Measurements from ENCODE around the gene TTC36. TPM values are rescaled to one million over a fixed set of nuclear protein-coding genes. Genes with fewer than 3 reads are reported as not detected.
"Not testable (repeated sequence)": the region's sequence is repeated elsewhere in the genome, so short reads cannot be mapped to it uniquely, and the experiment has no call there.

TTC36 gene, protein sequence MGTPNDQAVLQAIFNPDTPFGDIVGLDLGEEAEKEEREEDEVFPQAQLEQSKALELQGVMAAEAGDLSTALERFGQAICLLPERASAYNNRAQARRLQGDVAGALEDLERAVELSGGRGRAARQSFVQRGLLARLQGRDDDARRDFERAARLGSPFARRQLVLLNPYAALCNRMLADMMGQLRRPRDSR
- not detected in 2 replicates for total RNA-seq (2014; rRNA removed; shearing (Covaris generic))
- polyA plus RNA-seq (2014; cell fraction: nucleus; rRNA removed) = not detected in 2 replicates

DNA sequence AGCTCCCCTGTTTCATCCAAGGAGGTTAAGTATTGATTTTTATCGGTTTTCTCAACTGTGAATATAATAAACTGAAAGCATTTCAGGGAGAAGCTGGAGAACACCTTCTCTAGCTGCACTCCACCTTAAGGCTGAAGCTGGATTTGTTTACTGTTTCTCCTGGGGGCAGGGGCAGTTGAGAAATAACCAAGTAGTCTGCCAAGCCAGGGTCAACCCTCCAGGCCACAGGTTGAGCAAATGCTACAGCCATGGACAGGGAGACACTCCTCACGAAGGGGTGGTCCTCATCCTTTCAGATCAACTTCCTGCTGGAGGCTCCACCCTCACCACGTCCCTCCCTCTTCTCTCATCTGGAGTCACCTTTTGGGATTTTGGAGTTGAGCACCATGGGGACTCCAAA, at the start of gene TTC36:
Gene TTC36, plus strand, starts transcription at position 366 of the 400 bp plus-strand sequence. Its CDS starts 21 bp downstream, at position 387.
- no peak for DNase-seq (ENCODE audit: extremely low read depth, low read depth)

DNA sequence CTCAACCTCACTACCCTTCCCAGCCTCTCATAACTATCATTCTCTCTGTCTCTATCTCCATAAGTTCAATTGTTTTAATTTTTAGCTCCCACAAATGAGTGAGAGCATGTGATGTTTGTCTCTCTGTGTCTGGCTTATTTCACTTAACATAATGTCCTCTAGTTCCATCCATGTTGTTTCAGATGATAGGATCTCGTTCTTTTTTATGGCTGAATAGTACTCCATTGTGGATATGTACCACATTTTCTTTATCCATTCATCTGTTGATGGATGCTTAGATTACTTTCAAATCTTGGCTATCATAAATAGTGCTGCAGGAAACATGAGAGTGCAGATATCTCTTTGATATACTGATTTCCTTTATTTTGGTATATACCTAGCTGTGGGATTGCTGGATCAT, 46.0 kb upstream of the TTC36 start:
- not testable (repeated sequence) for DNase-seq (ENCODE audit: extremely low read depth, low read depth)

DNA sequence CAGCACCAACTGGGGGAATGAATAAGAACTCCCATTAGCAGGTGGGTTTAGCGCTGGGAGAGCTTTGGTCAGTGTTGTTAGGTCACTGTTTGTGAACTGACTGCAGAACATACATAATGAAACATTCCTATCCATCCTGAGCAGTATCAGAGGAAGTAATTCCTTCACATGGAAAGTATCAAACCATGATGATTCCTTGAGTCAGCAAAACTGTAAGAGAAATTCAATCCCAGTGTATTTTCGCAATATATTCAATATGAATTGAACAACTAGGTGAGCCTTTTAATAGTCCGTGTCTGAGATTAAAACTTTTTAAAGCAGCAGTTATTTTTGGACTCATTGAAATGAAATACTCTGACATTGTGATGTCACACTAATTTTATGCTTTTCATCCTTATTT, 42.9 kb upstream of the TTC36 start:
- DNase-seq (ENCODE audit: extremely low read depth, low read depth) = no peak

DNA sequence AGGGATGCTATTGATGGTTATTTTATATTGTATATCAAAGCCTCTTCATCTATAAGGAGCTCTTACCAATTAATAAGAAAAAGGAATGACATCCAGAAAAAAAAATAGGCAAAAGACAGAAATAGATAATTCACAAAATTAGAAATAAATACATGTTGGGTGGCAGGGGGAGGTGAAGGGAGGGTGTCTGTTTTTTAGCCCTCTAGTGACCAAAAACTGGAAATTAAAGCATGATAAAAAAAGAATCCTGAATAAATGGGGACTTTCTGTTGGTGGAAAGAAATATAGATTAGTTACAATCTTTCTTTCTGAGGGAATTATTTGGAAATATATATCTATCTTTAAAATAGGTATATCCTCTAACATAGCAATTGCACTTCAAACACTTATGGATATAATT, 42.0 kb upstream of the TTC36 start:
- no peak for DNase-seq (ENCODE audit: extremely low read depth, low read depth)

DNA sequence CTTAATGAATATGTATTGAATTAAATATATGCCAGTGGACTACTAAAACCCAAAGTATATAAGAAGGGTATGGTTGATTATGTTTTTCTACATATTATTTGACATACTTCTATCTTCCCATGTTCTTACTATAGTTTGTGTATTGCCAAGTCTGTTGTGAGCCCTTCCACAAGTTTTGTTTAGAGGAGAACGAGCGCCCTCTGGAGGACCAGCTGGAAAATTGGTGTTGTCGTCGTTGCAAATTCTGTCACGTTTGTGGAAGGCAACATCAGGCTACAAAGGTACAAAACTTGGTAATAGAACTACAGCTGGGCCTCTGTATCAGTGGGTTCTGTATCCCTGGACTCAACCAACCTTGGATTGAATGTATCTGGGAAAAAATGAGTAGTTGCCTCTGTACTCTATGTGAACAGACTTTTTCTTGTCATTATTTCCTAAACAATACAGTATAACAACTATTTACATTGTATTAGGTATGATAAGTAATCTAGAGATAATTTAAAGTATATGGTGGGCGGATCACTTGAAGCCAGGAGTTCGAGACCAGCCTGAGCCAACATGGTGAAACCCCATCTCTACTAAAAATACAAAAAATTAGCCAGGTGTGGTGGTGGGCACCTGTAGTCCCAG, 38.7 kb upstream of the TTC36 start:
- peak; percentile 61 for DNase-seq (ENCODE audit: extremely low read depth, low read depth)

DNA sequence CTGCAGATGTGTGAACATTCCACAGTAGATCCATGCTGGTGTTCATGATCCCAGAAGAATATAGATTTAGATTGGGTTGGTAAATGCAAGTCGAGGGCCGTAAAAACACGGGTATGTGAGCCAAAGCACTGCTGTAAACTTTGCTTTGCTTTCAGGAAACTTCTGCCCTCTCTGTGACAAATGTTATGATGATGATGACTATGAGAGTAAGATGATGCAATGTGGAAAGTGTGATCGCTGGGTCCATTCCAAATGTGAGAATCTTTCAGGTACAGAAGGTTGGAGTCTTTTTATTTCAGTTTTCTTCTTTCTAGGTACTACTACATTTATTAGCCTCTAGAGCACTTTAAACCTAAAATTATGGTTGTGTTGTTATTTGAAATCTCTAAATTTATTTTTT, 36.2 kb upstream of the TTC36 start:
- no peak for DNase-seq (ENCODE audit: extremely low read depth, low read depth)

DNA sequence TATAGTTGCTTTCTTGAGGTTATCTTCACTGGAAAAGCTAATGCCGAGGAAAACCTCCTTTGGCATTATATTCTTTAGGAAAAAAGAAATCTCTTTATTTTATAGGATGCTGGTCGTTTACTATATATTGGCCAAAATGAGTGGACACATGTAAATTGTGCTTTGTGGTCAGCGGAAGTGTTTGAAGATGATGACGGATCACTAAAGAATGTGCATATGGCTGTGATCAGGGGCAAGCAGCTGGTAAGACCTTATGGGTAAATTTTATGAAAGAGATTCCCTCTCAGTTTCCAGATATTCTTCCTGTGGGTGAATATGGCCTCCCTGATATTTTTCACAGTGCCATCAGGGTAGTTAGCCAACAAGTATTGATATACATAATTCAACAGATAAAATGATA, 29.4 kb upstream of the TTC36 start:
- no peak for DNase-seq (ENCODE audit: extremely low read depth, low read depth)

DNA sequence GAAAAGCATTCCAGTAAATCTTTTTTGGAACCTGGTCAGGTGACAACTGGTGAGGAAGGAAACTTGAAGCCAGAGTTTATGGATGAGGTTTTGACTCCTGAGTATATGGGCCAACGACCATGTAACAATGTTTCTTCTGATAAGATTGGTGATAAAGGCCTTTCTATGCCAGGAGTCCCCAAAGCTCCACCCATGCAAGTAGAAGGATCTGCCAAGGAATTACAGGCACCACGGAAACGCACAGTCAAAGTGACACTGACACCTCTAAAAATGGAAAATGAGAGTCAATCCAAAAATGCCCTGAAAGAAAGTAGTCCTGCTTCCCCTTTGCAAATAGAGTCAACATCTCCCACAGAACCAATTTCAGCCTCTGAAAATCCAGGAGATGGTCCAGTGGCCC, 24.1 kb upstream of the TTC36 start:
- no peak for DNase-seq (ENCODE audit: extremely low read depth, low read depth)

DNA sequence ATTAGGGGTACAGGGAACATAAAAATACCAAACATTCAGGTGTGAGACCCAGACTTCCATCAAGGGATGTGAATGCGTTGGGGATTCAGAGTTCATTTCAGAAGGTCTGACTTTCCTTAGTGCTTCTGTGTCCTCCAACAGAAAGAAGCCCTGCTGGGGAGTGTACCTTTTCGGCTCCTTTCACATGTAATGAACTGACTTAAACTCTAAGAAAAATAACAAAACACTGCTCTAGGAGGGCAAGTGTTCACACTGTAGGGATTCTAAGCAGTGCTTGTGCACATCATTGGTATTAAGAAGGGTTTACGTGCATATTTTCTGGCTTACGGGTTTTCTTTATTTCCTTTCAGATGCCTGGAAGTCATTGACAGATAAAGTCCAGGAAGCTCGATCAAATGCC, 15.7 kb upstream of the TTC36 start:
- no peak for DNase-seq (ENCODE audit: extremely low read depth, low read depth)

DNA sequence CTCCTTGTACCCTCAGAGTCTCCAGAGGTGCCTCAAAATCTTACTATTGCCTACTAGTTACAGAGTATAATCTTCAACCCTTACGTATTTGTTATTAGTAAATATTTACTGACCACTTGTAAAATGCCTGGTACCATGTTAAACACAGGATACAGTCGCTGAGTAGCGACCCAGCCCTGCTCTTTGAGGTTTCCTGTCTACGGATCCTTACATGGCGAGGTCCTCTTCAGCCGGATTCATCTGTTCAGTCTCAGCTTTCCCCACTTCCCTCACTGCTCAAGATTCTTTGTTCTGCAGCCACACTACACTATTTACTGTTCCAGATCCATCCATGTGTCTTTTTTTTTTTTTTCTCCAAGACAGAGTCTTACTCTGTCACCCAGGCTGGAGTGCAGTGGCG, 13.2 kb upstream of the TTC36 start:
- no peak for DNase-seq (ENCODE audit: extremely low read depth, low read depth)

DNA sequence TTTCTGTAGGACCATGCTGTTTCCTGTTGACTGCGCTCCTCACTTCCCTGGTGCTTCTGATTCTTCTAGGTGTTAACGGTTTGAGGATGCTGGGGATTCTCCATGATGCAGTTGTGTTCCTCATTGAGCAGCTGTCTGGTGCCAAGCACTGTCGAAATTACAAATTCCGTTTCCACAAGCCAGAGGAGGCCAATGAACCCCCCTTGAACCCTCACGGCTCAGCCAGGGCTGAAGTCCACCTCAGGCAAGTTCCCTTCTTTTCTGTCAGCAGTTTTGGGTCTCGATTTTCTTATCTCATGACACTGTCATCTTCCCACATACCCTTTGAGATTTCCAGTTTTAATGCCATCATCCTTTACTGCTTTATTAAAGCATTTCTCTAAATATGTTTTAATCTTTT, 7.7 kb upstream of the TTC36 start:
- DNase-seq (ENCODE audit: extremely low read depth, low read depth) = no peak

DNA sequence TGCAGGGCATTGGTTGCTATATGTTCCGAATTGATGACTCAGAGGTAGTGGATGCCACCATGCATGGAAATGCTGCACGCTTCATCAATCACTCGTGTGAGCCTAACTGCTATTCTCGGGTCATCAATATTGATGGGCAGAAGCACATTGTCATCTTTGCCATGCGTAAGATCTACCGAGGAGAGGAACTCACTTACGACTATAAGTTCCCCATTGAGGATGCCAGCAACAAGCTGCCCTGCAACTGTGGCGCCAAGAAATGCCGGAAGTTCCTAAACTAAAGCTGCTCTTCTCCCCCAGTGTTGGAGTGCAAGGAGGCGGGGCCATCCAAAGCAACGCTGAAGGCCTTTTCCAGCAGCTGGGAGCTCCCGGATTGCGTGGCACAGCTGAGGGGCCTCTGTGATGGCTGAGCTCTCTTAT, 5.4 kb upstream of the TTC36 start:
- DNase-seq (ENCODE audit: extremely low read depth, low read depth) = no peak

DNA sequence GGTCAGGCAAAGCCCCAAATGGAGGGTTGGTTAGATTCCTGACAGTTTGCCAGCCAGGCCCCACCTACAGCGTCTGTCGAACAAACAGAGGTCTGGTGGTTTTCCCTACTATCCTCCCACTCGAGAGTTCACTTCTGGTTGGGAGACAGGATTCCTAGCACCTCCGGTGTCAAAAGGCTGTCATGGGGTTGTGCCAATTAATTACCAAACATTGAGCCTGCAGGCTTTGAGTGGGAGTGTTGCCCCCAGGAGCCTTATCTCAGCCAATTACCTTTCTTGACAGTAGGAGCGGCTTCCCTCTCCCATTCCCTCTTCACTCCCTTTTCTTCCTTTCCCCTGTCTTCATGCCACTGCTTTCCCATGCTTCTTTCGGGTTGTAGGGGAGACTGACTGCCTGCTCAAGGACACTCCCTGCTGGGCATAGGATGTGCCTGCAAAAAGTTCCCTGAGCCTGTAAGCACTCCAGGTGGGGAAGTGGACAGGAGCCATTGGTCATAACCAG, 4.7 kb upstream of the TTC36 start:
- DNase-seq (ENCODE audit: extremely low read depth, low read depth) = peak; percentile 1

DNA sequence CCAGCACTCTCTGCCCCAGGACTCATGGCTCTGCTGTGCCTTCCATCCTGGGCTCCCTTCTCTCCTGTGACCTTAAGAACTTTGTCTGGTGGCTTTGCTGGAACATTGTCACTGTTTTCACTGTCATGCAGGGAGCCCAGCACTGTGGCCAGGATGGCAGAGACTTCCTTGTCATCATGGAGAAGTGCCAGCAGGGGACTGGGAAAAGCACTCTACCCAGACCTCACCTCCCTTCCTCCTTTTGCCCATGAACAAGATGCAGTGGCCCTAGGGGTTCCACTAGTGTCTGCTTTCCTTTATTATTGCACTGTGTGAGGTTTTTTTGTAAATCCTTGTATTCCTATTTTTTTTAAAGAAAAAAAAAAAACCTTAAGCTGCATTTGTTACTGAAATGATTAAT, 2.9 kb upstream of the TTC36 start:
- no peak for DNase-seq (ENCODE audit: extremely low read depth, low read depth)

DNA sequence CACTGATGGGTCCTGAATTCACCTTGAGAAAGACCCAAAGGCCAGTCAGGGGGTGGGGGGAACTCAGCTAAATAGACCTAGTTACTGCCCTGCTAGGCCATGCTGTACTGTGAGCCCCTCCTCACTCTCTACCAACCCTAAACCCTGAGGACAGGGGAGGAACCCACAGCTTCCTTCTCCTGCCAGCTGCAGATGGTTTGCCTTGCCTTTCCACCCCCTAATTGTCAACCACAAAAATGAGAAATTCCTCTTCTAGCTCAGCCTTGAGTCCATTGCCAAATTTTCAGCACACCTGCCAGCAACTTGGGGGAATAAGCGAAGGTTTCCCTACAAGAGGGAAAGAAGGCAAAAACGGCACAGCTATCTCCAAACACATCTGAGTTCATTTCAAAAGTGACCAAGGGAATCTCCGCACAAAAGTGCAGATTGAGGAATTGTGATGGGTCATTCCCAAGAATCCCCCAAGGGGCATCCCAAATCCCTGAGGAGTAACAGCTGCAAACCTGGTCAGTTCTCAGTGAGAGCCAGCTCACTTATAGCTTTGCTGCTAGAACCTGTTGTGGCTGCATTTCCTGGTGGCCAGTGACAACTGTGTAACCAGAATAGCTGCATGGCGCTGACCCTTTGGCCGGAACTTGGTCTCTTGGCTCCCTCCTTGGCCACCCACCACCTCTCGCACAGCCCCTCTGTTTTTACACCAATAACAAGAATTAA, 2.4 kb upstream of the TTC36 start:
- DNase-seq (ENCODE audit: extremely low read depth, low read depth) = no peak

DNA sequence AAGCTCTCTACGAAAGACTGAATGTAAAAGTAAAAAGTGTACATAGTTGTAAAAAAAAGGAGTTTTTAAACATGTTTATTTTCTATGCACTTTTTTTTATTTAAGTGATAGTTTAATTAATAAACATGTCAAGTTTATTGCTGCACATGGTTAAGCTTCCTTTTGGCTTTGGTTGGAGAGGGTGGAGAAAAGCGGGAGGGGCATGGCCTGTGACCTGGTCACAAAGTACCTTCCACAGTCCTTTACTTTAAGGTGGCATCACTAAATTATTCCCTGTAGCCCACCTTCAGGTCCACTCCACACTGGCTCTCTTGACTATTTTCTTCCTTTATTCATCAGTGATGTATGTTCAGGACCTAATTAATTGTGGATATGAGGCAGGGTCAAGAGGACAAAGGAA, 586 bp upstream of the TTC36 start:
- no peak for DNase-seq (ENCODE audit: extremely low read depth, low read depth)

DNA sequence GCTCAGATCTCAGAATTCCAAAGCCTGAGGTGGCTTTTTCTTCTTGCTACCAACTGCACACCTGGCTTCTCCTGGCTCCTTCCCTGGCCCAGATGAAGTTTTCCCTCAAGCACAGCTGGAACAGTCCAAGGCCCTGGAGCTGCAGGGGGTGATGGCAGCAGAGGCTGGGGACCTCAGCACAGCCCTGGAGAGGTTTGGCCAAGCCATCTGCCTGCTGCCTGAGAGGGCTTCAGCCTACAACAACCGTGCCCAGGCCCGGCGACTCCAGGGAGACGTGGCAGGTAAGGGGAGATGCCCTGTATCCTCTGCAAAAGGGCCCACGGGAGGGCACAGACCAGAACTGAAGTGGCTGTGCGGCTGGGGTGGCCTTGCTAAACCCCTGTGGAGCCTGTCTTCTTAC, 1.2 kb downstream of the TTC36 start:
- DNase-seq (ENCODE audit: extremely low read depth, low read depth) = no peak

DNA sequence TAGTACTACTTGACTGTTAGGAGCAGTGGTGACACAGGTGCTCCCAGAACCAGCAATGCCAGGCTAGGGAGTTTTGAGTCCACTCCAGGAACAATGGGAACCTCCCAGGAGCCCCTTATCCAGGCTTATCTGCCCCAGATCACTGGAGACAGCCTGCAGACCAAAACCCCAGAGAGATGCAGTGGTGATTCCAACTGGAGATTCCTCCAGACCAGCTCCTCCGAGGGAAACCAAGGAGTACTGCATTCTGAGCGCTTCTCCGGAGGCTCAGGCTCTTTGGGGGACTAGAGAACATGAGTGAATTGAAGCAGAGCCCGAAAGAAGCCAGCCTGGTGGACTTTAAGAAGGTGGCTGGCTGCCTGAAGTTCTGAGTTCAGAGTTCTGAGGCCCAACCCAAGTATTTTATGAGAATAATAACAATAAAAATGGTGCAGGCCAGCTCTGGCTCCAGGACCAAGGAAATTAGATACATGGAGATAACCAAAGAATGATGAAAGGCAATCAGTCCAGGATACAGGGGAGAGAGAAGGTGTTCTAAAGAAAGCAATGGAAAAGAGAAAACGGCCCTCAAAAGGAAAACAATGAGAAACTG, 2.4 kb downstream of the TTC36 start:
- DNase-seq (ENCODE audit: extremely low read depth, low read depth) = no peak

DNA sequence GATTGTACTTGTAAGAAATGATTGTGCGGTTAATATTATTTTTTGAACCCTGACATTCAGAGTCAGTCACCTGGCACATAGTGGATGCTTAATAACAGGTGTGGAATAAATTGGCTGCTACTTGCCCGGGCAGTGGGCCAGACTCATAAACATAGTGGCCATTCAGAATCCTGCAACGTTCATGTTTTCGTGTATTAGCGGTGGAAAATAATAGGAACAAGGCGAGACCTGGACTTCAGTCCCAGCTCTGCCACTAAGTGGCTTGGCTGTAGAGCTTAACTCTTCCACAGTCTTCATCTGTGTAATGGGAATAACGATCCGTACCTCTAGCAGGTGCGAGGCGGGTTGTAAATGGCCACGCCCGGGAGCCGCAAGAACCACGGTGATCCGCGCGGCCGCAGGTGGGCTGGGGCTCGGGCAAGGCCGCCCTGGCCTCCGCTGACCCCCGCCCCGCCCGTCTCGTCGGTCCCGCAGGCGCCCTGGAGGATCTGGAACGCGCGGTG, 3.0 kb downstream of the TTC36 start:
- DNase-seq (ENCODE audit: extremely low read depth, low read depth) = no peak

DNA sequence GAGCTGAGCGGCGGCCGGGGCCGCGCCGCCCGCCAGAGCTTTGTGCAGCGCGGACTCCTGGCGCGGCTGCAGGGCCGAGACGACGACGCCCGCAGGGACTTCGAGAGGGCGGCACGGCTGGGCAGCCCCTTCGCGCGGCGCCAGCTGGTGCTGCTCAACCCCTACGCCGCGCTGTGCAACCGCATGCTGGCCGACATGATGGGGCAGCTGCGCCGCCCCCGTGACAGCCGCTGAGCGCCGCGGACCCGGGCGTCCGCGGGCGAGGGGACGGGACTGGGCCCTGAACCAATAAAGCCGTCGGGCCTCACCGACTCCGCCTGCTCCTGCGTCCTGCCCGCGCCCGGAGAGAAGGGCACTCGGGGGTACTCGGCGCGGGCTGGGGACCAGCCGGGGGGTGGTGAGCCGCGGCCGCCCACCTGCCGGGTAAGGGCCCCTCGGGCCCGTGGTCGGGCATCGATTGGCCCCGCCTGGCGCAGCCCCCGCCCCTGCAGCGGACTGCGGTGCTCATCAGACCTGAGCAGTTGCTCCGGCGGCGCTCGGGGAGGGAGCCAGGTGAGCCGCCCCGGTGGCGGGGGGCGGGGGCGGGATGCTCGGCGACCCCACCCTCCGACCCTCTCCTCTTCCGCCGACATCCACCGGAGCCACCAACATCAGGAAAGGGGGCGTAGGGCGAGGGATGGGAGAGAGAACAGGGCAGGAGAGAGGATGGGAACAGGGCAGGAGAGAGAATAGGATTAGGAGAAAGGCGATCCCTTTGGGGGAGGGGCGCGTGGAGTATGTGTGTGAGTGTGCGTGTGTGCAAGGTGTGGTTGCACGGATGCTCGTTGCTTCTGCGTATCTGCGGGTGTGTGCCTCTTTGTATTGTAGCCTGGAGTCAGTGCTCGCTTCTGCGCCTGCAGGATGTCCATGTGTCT, 3.7 kb downstream of the TTC36 start, which contains the start of gene TMEM25:
Gene TMEM25, plus strand, starts transcription at position 510 of the 914 bp plus-strand sequence. CDS start 610 bp downstream, outside the sequence.
- no peak for DNase-seq (ENCODE audit: extremely low read depth, low read depth)
